ENCODE measurements around the gene PACRG.

PACRG gene

GRCh38 chr6:163095401-163095800 is 367.6 kb downstream of the PACRG start:
- peaks cover 26% of the 10 kb centered on the region; the same call in 1 of the 2 replicates for H3K9me3 ChIP-seq (ENCODE audit: insufficient read depth, low read length)
- no peaks in the 10 kb centered on the region for H3K36me3 ChIP-seq (ENCODE audit: insufficient read depth, insufficient read length, low read length)
- no peak overlapping the region for H3K9ac ChIP-seq (ENCODE audit: insufficient read length, low read depth)
- no peak overlapping the region for H3K4me3 ChIP-seq (ENCODE audit: insufficient read length, low read depth)
- no peak for DNase-seq (ENCODE audit: low read depth, low spot score)
- H3K4me1 ChIP-seq (ENCODE audit: insufficient read depth, insufficient read length), result no peaks in the 10 kb centered on the region
- no peaks in the 10 kb centered on the region for H3K27me3 ChIP-seq (ENCODE audit: insufficient read depth, insufficient read length)
- TF ChIP-seq YY1 (IDR thresholded peaks at IDR 0.05; ENCODE audit: insufficient read depth, insufficient read length), result no peak
- no peak for TF ChIP-seq SUZ12 (IDR thresholded peaks at IDR 0.05; ENCODE audit: extremely low read depth, insufficient read depth, insufficient read length)
- no peak for TF ChIP-seq ZNF274 (IDR thresholded peaks at IDR 0.05; ENCODE audit: low read depth, low read length)

- Histone ChIP-seq H3K4me3 (ENCODE audit: insufficient read length, low read depth) (no peak overlapping the region), H3K9me3 (ENCODE audit: insufficient read depth, low read length) (peaks cover 26% of the 10 kb centered on the region; the same call in 1 of the 2 replicates), H3K4me1 (ENCODE audit: insufficient read depth, insufficient read length) (no peaks in the 10 kb centered on the region), H3K36me3 (ENCODE audit: insufficient read depth, insufficient read length, low read length) (no peaks in the 10 kb centered on the region), H3K9ac (ENCODE audit: insufficient read length, low read depth) (no peak overlapping the region), H3K27me3 (ENCODE audit: insufficient read depth, insufficient read length) (no peaks in the 10 kb centered on the region)
- DNase-seq (ENCODE audit: low read depth, low spot score), result no peak
- TF ChIP-seq ZNF274 (IDR thresholded peaks at IDR 0.05; ENCODE audit: low read depth, low read length) (no peak), SUZ12 (IDR thresholded peaks at IDR 0.05; ENCODE audit: extremely low read depth, insufficient read depth, insufficient read length) (no peak), YY1 (IDR thresholded peaks at IDR 0.05; ENCODE audit: insufficient read depth, insufficient read length) (no peak)
These were observed 371.2 kb downstream of the PACRG start for GRCh38 chr6:163098827-163099479.

GRCh38 chr6:163099621-163100171 is 371.9 kb downstream of the PACRG start:
- Histone ChIP-seq H3K4me3 (ENCODE audit: insufficient read length, low read depth) (no peak overlapping the region), H3K9me3 (ENCODE audit: insufficient read depth, low read length) (peaks cover 26% of the 10 kb centered on the region; the same call in 1 of the 2 replicates), H3K9ac (ENCODE audit: insufficient read length, low read depth) (no peak overlapping the region), H3K27me3 (ENCODE audit: insufficient read depth, insufficient read length) (no peaks in the 10 kb centered on the region), H3K4me1 (ENCODE audit: insufficient read depth, insufficient read length) (no peaks in the 10 kb centered on the region), H3K36me3 (ENCODE audit: insufficient read depth, insufficient read length, low read length) (no peaks in the 10 kb centered on the region)
- TF ChIP-seq SUZ12 (IDR thresholded peaks at IDR 0.05; ENCODE audit: extremely low read depth, insufficient read depth, insufficient read length) (no peak), YY1 (IDR thresholded peaks at IDR 0.05; ENCODE audit: insufficient read depth, insufficient read length) (no peak), ZNF274 (IDR thresholded peaks at IDR 0.05; ENCODE audit: low read depth, low read length) (no peak)
- peak; percentile 66 for DNase-seq (ENCODE audit: low read depth, low spot score)

- TF ChIP-seq ZNF274 (IDR thresholded peaks at IDR 0.05; ENCODE audit: low read depth, low read length) (no peak), SUZ12 (IDR thresholded peaks at IDR 0.05; ENCODE audit: extremely low read depth, insufficient read depth, insufficient read length) (no peak), YY1 (IDR thresholded peaks at IDR 0.05; ENCODE audit: insufficient read depth, insufficient read length) (no peak)
- H3K4me1 ChIP-seq (ENCODE audit: insufficient read depth, insufficient read length), result no peaks in the 10 kb centered on the region
- H3K9me3 ChIP-seq (ENCODE audit: insufficient read depth, low read length), result peaks cover 26% of the 10 kb centered on the region; the same call in 1 of the 2 replicates
- no peak overlapping the region for H3K4me3 ChIP-seq (ENCODE audit: insufficient read length, low read depth)
- DNase-seq (ENCODE audit: low read depth, low spot score), result no peak
- H3K9ac ChIP-seq (ENCODE audit: insufficient read length, low read depth), result no peak overlapping the region
- no peaks in the 10 kb centered on the region for H3K36me3 ChIP-seq (ENCODE audit: insufficient read depth, insufficient read length, low read length)
- H3K27me3 ChIP-seq (ENCODE audit: insufficient read depth, insufficient read length), result no peaks in the 10 kb centered on the region
These were observed 372.5 kb downstream of the PACRG start for GRCh38 chr6:163100259-163100658.

GRCh38 chr6:163113358-163113962 is 385.7 kb downstream of the PACRG start:
- Histone ChIP-seq H3K4me1 (ENCODE audit: insufficient read depth, insufficient read length) (no peaks in the 10 kb centered on the region), H3K4me3 (ENCODE audit: insufficient read length, low read depth) (no peak overlapping the region), H3K9me3 (ENCODE audit: insufficient read depth, low read length) (peaks cover 12% of the 10 kb centered on the region; the same call in 1 of the 2 replicates), H3K27me3 (ENCODE audit: insufficient read depth, insufficient read length) (no peaks in the 10 kb centered on the region), H3K36me3 (ENCODE audit: insufficient read depth, insufficient read length, low read length) (no peaks in the 10 kb centered on the region), H3K9ac (ENCODE audit: insufficient read length, low read depth) (no peak overlapping the region)
- TF ChIP-seq ZNF274 (IDR thresholded peaks at IDR 0.05; ENCODE audit: low read depth, low read length) (no peak), SUZ12 (IDR thresholded peaks at IDR 0.05; ENCODE audit: extremely low read depth, insufficient read depth, insufficient read length) (no peak), YY1 (IDR thresholded peaks at IDR 0.05; ENCODE audit: insufficient read depth, insufficient read length) (no peak)
- DNase-seq (ENCODE audit: low read depth, low spot score), result no peak

- TF ChIP-seq SUZ12 (IDR thresholded peaks at IDR 0.05; ENCODE audit: extremely low read depth, insufficient read depth, insufficient read length) (no peak), ZNF274 (IDR thresholded peaks at IDR 0.05; ENCODE audit: low read depth, low read length) (no peak), YY1 (IDR thresholded peaks at IDR 0.05; ENCODE audit: insufficient read depth, insufficient read length) (no peak)
- no peak overlapping the region for H3K9ac ChIP-seq (ENCODE audit: insufficient read length, low read depth)
- H3K36me3 ChIP-seq (ENCODE audit: insufficient read depth, insufficient read length, low read length), result no peaks in the 10 kb centered on the region
- H3K9me3 ChIP-seq (ENCODE audit: insufficient read depth, low read length), result peaks cover 4% of the 10 kb centered on the region; the same call in 1 of the 2 replicates
- no peak for DNase-seq (ENCODE audit: low read depth, low spot score)
- H3K27me3 ChIP-seq (ENCODE audit: insufficient read depth, insufficient read length), result no peaks in the 10 kb centered on the region
- H3K4me1 ChIP-seq (ENCODE audit: insufficient read depth, insufficient read length), result no peaks in the 10 kb centered on the region
- no peak overlapping the region for H3K4me3 ChIP-seq (ENCODE audit: insufficient read length, low read depth)
These were observed 391.2 kb downstream of the PACRG start for GRCh38 chr6:163118941-163119340.

GRCh38 chr6:163120223-163120622 is 392.4 kb downstream of the PACRG start:
- Histone ChIP-seq H3K4me3 (ENCODE audit: insufficient read length, low read depth) (no peak overlapping the region), H3K9ac (ENCODE audit: insufficient read length, low read depth) (no peak overlapping the region), H3K27me3 (ENCODE audit: insufficient read depth, insufficient read length) (no peaks in the 10 kb centered on the region), H3K9me3 (ENCODE audit: insufficient read depth, low read length) (peaks cover 3% of the 10 kb centered on the region; the same call in 1 of the 2 replicates), H3K36me3 (ENCODE audit: insufficient read depth, insufficient read length, low read length) (no peaks in the 10 kb centered on the region), H3K4me1 (ENCODE audit: insufficient read depth, insufficient read length) (no peaks in the 10 kb centered on the region)
- DNase-seq (ENCODE audit: low read depth, low spot score), result no peak
- no peak for TF ChIP-seq ZNF274 (IDR thresholded peaks at IDR 0.05; ENCODE audit: low read depth, low read length)
- TF ChIP-seq SUZ12 (IDR thresholded peaks at IDR 0.05; ENCODE audit: extremely low read depth, insufficient read depth, insufficient read length), result no peak
- TF ChIP-seq YY1 (IDR thresholded peaks at IDR 0.05; ENCODE audit: insufficient read depth, insufficient read length), result no peak

All from NT2/D1 (cell line).